Measurements from ENCODE around the gene CSNK2A2. TPM values are rescaled to one million over a fixed set of nuclear protein-coding genes. Genes with fewer than 3 reads are reported as not detected.

CSNK2A2 gene
- total and polyA plus RNA-seq, 7 donors: 14.1 to 79.8 (median 29.5) TPM

GRCh38 chr16:58177353-58177710 is 20.6 kb downstream of the CSNK2A2 start:
- no peak overlapping the region for H3K4me3 ChIP-seq
- DNase-seq: no peak
- peaks cover 3 to 50% (median 16%) of the 10 kb centered on the region in 4 donors for H3K36me3 ChIP-seq
- no peaks in the 10 kb centered on the region for H3K27me3 ChIP-seq
- intact Hi-C loops (cut with DNase I): no loop called here
- no peaks in the 10 kb centered on the region for H3K9me3 ChIP-seq
- no peak overlapping the region for H3K27ac ChIP-seq
- H3K4me1 ChIP-seq: no peaks in the 10 kb centered on the region
- 63 to 93% methylated on average over 1 of the region's 1 CpG for WGBS, 2 donors
- no peak for TF ChIP-seq POLR2AphosphoS5 (IDR thresholded peaks at IDR 0.05)
- no peak for TF ChIP-seq CTCF (IDR thresholded peaks at IDR 0.05)
- no peak for TF ChIP-seq POLR2A (IDR thresholded peaks at IDR 0.05)
- TF ChIP-seq EP300 (IDR thresholded peaks at IDR 0.05): no peak

- H3K36me3 ChIP-seq: peaks cover 3 to 50% (median 16%) of the 10 kb centered on the region in 4 donors
Observed at GRCh38 chr16:58176608-58177352, 21.1 kb downstream of the CSNK2A2 start.

GRCh38 chr16:58170223-58170622 is 27.7 kb downstream of the CSNK2A2 start:
- Histone ChIP-seq H3K36me3 (peaks cover 3 to 88% (median 52%) of the 10 kb centered on the region in 4 donors), H3K9me3 (no peaks in the 10 kb centered on the region), H3K4me1 (no peaks in the 10 kb centered on the region), H3K27ac (no peak overlapping the region), H3K27me3 (no peaks in the 10 kb centered on the region), H3K4me3 (no peak overlapping the region)
- DNase-seq: no peak
- intact Hi-C loops (cut with DNase I): no loop called here
- TF ChIP-seq POLR2AphosphoS5 (IDR thresholded peaks at IDR 0.05) (no peak), CTCF (IDR thresholded peaks at IDR 0.05) (no peak), EP300 (IDR thresholded peaks at IDR 0.05) (no peak), POLR2A (IDR thresholded peaks at IDR 0.05) (no peak)
- 99% methylated on average over 2 of the region's 2 CpGs for WGBS, 2 donors

More at GRCh38 chr16:58176608-58177352, 21.1 kb downstream of the CSNK2A2 start:
- Histone ChIP-seq H3K27ac (no peak overlapping the region), H3K27me3 (no peaks in the 10 kb centered on the region), H3K4me1 (no peaks in the 10 kb centered on the region), H3K4me3 (no peak overlapping the region), H3K9me3 (no peaks in the 10 kb centered on the region)
- TF ChIP-seq POLR2AphosphoS5 (IDR thresholded peaks at IDR 0.05) (no peak), EP300 (IDR thresholded peaks at IDR 0.05) (no peak), CTCF (IDR thresholded peaks at IDR 0.05) (no peak), POLR2A (IDR thresholded peaks at IDR 0.05) (no peak)
- 88 to 92% methylated on average over 5 of the region's 5 CpGs for WGBS, 2 donors
- no peak for DNase-seq
- intact Hi-C loops (cut with DNase I): no loop called here

- peaks cover 13 to 88% (median 42%) of the 10 kb centered on the region in 4 donors for H3K36me3 ChIP-seq
- TF ChIP-seq EP300 (IDR thresholded peaks at IDR 0.05): no peak
- no peak for TF ChIP-seq POLR2AphosphoS5 (IDR thresholded peaks at IDR 0.05)
- TF ChIP-seq POLR2A (IDR thresholded peaks at IDR 0.05): no peak
- no peak for TF ChIP-seq CTCF (IDR thresholded peaks at IDR 0.05)
Observed at GRCh38 chr16:58160855-58161254, 37.1 kb downstream of the CSNK2A2 start.

More at GRCh38 chr16:58160855-58161254, 37.1 kb downstream of the CSNK2A2 start:
- 80 to 90% methylated on average over 3 of the region's 3 CpGs for WGBS, 2 donors
- Histone ChIP-seq H3K27ac (no peak overlapping the region), H3K4me1 (no peaks in the 10 kb centered on the region), H3K9me3 (no peaks in the 10 kb centered on the region), H3K27me3 (no peaks in the 10 kb centered on the region), H3K4me3 (no peak overlapping the region)
- intact Hi-C loops (cut with DNase I): no loop called here
- DNase-seq: no peak

Measured in sigmoid colon (tissue), 7 donors.